ENCODE results near the gene GPR150.
A peak's percentile ranks its signal among the peaks of the same experiment; 100 is the strongest.

The GPR150 gene

GRCh38 chr5:95613514-95613913 is 6.4 kb upstream of the GPR150 start:
- H3K27me3 Mint-ChIP-seq, result no peaks in the 10 kb centered on the region
- H3K4me1 Mint-ChIP-seq, result no peaks in the 10 kb centered on the region
- peaks cover 5% of the 10 kb centered on the region for H3K36me3 Mint-ChIP-seq
- H3K4me3 Mint-ChIP-seq, result no peak overlapping the region
- H3K9me3 Mint-ChIP-seq, result peaks cover 6% of the 10 kb centered on the region
- H3K27ac Mint-ChIP-seq, result no peak overlapping the region
- DNase-seq (ENCODE audit: low spot score in 2 of 2) (no peak), ATAC-seq (ENCODE audit: low read depth) (no peak)

DNA sequence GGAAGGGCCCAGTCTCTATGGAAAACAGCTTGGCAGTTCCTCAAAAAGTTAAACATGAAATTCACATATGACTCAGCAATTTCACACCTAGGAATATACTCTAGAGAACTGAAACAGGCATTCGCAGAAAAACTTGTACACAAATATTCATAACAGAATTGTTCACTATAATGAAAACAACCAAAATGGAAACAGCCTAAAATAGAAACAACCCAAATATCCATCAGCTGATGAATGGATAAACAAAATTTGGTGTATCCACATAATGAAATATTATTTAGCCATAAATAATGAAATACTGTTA is 4.8 kb upstream of the GPR150 start:
- ATAC-seq (ENCODE audit: low read depth), result no peak
- H3K27ac Mint-ChIP-seq, result no peak overlapping the region

GRCh38 chr5:95617057-95617456 is 2.8 kb upstream of the GPR150 start:
- Mint-ChIP-seq H3K4me1 (peaks cover 11% of the 10 kb centered on the region), H3K4me3 (no peak overlapping the region), H3K36me3 (peaks cover 5% of the 10 kb centered on the region), H3K27ac (no peak overlapping the region), H3K9me3 (peaks cover 6% of the 10 kb centered on the region), H3K27me3 (no peaks in the 10 kb centered on the region)
- DNase-seq (ENCODE audit: low spot score in 2 of 2) (no peak), ATAC-seq (ENCODE audit: low read depth) (no peak)

More for the DNA sequence above, 4.8 kb upstream of the GPR150 start:
- Mint-ChIP-seq H3K27me3 (no peaks in the 10 kb centered on the region), H3K4me3 (no peak overlapping the region), H3K36me3 (peaks cover 5% of the 10 kb centered on the region), H3K4me1 (peaks cover 6% of the 10 kb centered on the region), H3K9me3 (peaks cover 6% of the 10 kb centered on the region)
- DNase-seq (ENCODE audit: low spot score in 2 of 2), result no peak

GRCh38 chr5:95619096-95619495 is 791 bp upstream of the GPR150 start:
- Mint-ChIP-seq H3K36me3 (no peaks in the 10 kb centered on the region), H3K4me3 (peak overlapping the region; percentile 85), H3K4me1 (peaks cover 23% of the 10 kb centered on the region), H3K27ac (no peak overlapping the region), H3K9me3 (no peaks in the 10 kb centered on the region), H3K27me3 (no peaks in the 10 kb centered on the region)
- ATAC-seq (ENCODE audit: low read depth) (no peak), DNase-seq (ENCODE audit: low spot score in 2 of 2) (no peak)

DNA sequence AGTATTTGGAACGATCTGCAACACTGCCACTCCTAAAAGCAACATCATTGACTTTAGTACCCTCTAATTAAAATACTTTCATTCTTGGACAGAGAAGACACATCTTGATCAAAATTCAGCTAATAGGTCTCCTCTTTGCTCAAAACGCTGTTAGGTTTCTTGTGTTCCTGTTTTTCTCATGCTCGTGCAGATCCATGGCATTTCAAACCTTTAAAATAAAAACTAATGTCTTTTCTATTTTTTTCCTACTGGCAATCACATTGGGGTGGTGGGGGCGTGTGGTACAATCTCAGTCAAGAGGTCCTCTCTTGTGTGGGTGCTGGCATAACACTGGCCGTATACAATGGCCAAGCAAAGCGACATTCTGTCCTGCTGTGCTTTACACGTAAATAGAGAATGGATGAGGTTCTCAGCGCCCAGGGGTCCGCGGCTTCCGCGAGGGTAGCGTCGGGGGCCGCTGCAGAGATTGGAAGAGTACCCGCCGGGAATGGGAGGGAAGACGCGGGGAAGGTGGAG is 315 bp upstream of the GPR150 start:
- H3K4me1 Mint-ChIP-seq, result peaks cover 23% of the 10 kb centered on the region
- H3K9me3 Mint-ChIP-seq, result no peaks in the 10 kb centered on the region
- DNase-seq (ENCODE audit: low spot score in 2 of 2), result no peak

DNA sequence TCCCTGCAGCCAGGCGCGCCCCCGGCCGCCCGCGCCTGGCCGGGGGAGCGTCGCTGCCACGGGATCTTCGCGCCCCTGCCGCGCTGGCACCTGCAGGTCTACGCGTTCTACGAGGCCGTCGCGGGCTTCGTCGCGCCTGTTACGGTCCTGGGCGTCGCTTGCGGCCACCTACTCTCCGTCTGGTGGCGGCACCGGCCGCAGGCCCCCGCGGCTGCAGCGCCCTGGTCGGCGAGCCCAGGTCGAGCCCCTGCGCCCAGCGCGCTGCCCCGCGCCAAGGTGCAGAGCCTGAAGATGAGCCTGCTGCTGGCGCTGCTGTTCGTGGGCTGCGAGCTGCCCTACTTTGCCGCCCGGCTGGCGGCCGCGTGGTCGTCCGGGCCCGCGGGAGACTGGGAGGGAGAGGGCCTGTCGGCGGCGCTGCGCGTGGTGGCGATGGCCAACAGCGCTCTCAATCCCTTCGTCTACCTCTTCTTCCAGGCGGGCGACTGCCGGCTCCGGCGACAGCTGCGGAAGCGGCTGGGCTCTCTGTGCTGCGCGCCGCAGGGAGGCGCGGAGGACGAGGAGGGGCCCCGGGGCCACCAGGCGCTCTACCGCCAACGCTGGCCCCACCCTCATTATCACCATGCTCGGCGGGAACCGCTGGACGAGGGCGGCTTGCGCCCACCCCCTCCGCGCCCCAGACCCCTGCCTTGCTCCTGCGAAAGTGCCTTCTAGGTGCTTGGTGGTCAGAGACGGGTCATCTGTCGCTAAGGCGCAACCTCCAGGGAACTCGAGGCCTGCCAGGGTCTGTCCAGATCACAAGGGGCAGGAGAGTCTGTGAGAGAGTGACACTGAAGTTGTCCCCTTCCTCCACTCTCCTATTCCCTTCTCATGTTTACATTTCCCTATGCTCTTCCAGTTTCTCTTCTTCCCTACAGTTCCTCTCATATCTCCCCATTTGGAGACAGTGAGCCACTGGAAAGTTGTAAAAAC is 1.3 kb downstream of the GPR150 start:
- no peaks in the 10 kb centered on the region for H3K9me3 Mint-ChIP-seq
- ATAC-seq (ENCODE audit: low read depth) (peak; percentile 30), DNase-seq (ENCODE audit: low spot score in 2 of 2) (peak; percentile 14 to 46)
- no peak overlapping the region for H3K27ac Mint-ChIP-seq
- H3K4me3 Mint-ChIP-seq, result peak overlapping the region; percentile 85
- H3K36me3 Mint-ChIP-seq, result no peaks in the 10 kb centered on the region
- H3K4me1 Mint-ChIP-seq, result peaks cover 23% of the 10 kb centered on the region
- no peaks in the 10 kb centered on the region for H3K27me3 Mint-ChIP-seq

More for the DNA sequence above, 315 bp upstream of the GPR150 start:
- H3K27me3 Mint-ChIP-seq, result no peaks in the 10 kb centered on the region
- peak overlapping the region; percentile 21 for H3K27ac Mint-ChIP-seq
- no peak for ATAC-seq (ENCODE audit: low read depth)
- H3K36me3 Mint-ChIP-seq, result no peaks in the 10 kb centered on the region
- H3K4me3 Mint-ChIP-seq, result peak overlapping the region; percentile 85

DNA sequence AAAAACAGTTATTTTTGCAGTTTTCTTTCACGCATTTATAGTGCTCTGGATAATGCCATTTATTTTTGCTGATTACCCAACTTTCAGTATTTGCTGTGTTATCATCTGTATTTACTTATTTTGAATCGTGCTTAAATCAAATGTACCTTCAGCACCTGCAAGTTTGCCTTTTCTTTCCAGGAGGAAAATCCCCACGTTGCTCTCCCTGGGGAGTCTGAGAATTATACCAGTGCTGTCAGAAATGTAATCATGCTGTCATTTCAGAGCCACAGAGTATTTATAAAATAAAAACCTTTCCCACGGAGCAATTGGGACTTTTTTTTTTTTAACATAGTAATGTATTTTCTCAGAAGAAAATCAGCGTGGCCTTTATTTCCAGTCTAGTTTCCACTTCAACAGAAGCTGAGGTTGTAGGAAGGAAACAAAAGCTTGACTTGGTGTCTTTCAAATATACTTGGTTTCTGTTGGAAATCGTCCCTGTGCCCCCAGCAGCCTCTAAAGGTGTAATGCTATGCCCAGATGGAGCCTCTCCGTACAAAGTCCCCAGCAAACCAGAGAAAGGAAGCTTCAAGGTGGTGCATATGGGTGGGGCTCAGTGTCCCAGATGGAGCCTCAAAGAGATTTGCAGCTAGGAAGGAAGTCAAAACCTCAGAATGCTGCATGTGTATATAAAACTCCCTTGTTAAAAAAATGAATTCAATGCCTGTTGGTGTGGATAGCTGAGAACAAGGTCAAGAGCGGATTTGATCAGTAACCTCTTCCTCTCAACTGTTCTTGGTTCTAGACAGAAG is 2.1 kb downstream of the GPR150 start:
- DNase-seq (ENCODE audit: low spot score in 2 of 2) (no peak), ATAC-seq (ENCODE audit: low read depth) (peak; percentile 31)
- Mint-ChIP-seq H3K4me1 (peaks cover 23% of the 10 kb centered on the region), H3K27ac (no peak overlapping the region), H3K27me3 (no peaks in the 10 kb centered on the region), H3K9me3 (no peaks in the 10 kb centered on the region), H3K4me3 (peak overlapping the region; percentile 85), H3K36me3 (no peaks in the 10 kb centered on the region)

DNA sequence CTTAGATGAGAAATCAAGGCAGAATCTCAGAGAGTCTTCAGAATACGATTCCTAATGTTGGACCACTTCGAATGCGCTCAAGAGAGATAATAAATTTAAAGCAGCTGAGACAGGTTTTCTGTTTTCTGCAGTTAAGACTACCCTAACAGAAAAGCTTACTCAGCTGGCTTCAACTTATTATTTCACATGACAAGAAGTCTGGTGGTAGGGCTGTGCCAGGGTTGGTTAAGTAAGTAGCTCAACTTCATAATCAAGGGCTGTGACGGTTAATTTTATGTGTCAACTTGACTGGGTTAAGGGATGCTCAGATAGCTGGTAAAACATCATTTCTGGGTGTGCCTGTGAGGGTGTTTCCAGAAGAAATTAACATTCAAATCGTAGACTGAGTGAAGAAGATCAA is 3.8 kb downstream of the GPR150 start:
- DNase-seq (ENCODE audit: low spot score in 2 of 2) (no peak), ATAC-seq (ENCODE audit: low read depth) (no peak)
- Mint-ChIP-seq H3K27ac (no peak overlapping the region), H3K4me3 (no peak overlapping the region), H3K4me1 (peaks cover 23% of the 10 kb centered on the region), H3K27me3 (no peaks in the 10 kb centered on the region), H3K9me3 (no peaks in the 10 kb centered on the region), H3K36me3 (no peaks in the 10 kb centered on the region)

GRCh38 chr5:95624368-95624767 is 4.5 kb downstream of the GPR150 start:
- no peak overlapping the region for H3K4me3 Mint-ChIP-seq
- ATAC-seq (ENCODE audit: low read depth) (no peak), DNase-seq (ENCODE audit: low spot score in 2 of 2) (no peak)
- H3K27ac Mint-ChIP-seq, result no peak overlapping the region
- no peaks in the 10 kb centered on the region for H3K9me3 Mint-ChIP-seq
- no peaks in the 10 kb centered on the region for H3K27me3 Mint-ChIP-seq
- peaks cover 23% of the 10 kb centered on the region for H3K4me1 Mint-ChIP-seq
- no peaks in the 10 kb centered on the region for H3K36me3 Mint-ChIP-seq

GRCh38 chr5:95626701-95627100 is 6.8 kb downstream of the GPR150 start:
- no peaks in the 10 kb centered on the region for H3K36me3 Mint-ChIP-seq
- H3K27me3 Mint-ChIP-seq, result no peaks in the 10 kb centered on the region

GRCh38 chr5:95627971-95628810 is 8.3 kb downstream of the GPR150 start:
- H3K4me1 Mint-ChIP-seq, result peaks cover 9% of the 10 kb centered on the region
- DNase-seq (ENCODE audit: low spot score in 2 of 2) (no peak), ATAC-seq (ENCODE audit: low read depth) (no peak)
- H3K27ac Mint-ChIP-seq, result no peak overlapping the region
- no peak overlapping the region for H3K4me3 Mint-ChIP-seq
- H3K36me3 Mint-ChIP-seq, result peaks cover 3% of the 10 kb centered on the region
- no peaks in the 10 kb centered on the region for H3K9me3 Mint-ChIP-seq
- no peaks in the 10 kb centered on the region for H3K27me3 Mint-ChIP-seq

More at GRCh38 chr5:95626701-95627100, 6.8 kb downstream of the GPR150 start:
- H3K4me3 Mint-ChIP-seq, result no peak overlapping the region
- H3K4me1 Mint-ChIP-seq, result peaks cover 15% of the 10 kb centered on the region
- ATAC-seq (ENCODE audit: low read depth) (no peak), DNase-seq (ENCODE audit: low spot score in 2 of 2) (no peak)
- no peaks in the 10 kb centered on the region for H3K9me3 Mint-ChIP-seq
- H3K27ac Mint-ChIP-seq, result no peak overlapping the region

GRCh38 chr5:95628933-95629332 is 9.0 kb downstream of the GPR150 start:
- Mint-ChIP-seq H3K4me1 (peaks cover 8% of the 10 kb centered on the region), H3K27ac (no peak overlapping the region), H3K4me3 (no peak overlapping the region), H3K9me3 (no peaks in the 10 kb centered on the region), H3K36me3 (peaks cover 3% of the 10 kb centered on the region), H3K27me3 (no peaks in the 10 kb centered on the region)
- ATAC-seq (ENCODE audit: low read depth) (no peak), DNase-seq (ENCODE audit: low spot score in 2 of 2) (no peak)

DNA sequence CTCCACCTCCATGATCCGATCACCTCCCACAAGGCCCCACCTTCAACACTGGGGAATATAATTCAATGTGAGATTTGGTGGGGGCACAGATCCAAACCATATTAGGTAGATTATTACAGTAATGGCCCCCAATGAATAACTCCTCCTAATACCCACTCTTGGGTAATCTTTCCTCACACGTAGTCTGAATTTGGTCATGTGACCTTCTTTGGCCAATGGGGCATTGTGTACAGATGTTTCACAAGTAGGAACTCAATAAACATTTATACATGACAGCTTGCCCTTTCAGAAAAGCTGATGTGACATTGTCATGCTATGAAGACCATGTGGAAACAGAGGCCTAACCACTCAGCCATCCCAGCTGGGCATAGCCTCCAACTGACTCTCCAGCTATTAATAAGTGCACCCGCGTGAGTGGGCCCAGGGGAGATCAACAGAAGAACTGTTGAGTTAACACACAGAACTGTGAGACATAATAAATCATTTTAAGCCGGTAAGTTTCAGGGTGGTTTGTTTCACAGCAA is 10.6 kb downstream of the GPR150 start:
- Mint-ChIP-seq H3K4me3 (no peak overlapping the region), H3K27ac (no peak overlapping the region), H3K4me1 (peaks cover 8% of the 10 kb centered on the region), H3K36me3 (peaks cover 3% of the 10 kb centered on the region), H3K9me3 (no peaks in the 10 kb centered on the region), H3K27me3 (no peaks in the 10 kb centered on the region)
- DNase-seq (ENCODE audit: low spot score in 2 of 2) (no peak), ATAC-seq (ENCODE audit: low read depth) (no peak)

Measured in memory B cell (primary cell).